Right forelimb (tissue), 1 donor: Measurements from ENCODE around the gene TIMM8B.
"Not testable (repeated sequence)": the region's sequence is repeated elsewhere in the genome, so short reads cannot be mapped to it uniquely, and the experiment has no call there.

Experiments used
- DNase-seq: peaks from one replicate; pipeline ENCODE4 v3.0.0-alpha.2; 2018

The TIMM8B gene, protein sequence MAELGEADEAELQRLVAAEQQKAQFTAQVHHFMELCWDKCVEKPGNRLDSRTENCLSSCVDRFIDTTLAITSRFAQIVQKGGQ

DNA sequence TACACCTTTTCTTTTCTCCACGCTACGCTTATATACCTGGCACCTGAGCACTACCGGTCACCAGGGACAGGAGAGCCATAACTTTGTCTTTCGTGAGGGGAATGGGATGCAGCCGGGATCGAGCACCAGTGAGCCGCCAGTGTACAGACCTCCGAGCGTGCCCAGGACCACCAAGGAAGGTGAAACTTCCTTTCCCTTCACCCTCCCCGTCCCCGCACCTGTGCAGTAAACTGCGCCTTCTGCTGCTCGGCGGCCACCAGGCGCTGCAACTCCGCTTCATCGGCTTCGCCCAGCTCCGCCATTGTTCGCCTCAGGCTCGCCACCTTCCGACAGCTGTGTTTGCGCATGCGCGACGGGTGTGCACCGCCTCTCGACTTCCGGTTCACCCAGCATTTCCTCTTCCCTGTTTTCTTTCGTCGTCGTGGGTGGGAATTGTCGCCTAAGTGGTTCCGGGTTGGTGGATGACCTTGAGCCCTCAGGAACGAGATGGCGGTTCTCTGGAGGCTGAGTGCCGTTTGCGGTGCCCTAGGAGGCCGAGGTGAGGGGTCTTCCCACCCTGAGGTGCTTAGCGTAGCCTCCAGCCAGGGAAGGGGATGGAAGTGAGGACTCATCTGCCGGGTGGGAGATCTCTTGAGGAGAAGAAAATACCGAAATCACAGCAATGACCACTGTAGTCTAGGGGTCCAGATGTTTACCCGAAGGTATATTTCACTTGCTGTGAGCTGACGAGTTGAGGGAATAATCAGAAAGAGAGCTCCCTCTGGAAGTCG lies at the start of gene TIMM8B, which contains the start of gene SDHD:
Gene TIMM8B (minus strand): TSS at position 335 of the 770 bp plus-strand sequence. CDS start 33 bp downstream, at position 302.
Gene SDHD (plus strand): TSS at position 452 of the 770 bp plus-strand sequence. CDS start 35 bp downstream, at position 487.
- DNase-seq, result peak; percentile 97

DNA sequence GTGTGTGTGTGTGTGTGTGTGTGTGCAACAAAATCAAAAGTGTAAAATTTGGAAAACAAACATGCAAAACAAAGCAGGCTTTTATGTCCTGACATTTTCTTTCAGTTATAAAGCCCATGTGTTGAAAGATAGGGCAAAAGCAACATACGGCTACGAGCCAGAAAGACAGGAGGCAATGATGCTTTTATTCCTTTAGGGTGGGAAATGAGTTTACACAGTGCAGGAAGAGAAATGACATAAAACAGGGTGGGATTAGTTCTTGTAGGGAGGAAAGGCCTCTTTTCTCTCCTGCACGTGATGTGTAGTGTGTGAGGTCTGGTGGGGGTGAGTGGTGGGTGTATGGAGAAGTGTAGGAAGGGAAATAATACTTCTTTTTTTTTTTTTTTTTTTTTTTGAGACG lies 47.9 kb upstream of the TIMM8B start:
- no peak for DNase-seq

DNA sequence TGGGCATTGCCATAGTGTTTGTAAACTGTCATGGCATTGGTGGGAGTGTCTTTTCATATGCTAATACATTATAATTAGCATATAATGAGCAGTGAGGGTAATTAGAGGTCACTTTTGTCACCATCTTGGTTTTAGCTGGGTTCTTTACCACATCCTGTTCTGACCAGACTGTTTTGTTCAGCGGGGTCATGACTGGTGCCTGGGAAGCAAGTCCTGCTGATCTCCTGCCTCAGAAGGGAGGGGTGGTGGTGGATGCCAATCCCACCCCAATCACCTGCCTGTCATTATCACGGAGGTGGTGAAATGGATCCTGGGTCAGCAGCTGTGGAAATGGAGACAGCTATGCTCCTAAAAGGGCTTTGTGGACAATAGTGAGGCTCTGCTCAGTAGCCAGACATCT lies 46.2 kb upstream of the TIMM8B start:
- DNase-seq, result no peak

DNA sequence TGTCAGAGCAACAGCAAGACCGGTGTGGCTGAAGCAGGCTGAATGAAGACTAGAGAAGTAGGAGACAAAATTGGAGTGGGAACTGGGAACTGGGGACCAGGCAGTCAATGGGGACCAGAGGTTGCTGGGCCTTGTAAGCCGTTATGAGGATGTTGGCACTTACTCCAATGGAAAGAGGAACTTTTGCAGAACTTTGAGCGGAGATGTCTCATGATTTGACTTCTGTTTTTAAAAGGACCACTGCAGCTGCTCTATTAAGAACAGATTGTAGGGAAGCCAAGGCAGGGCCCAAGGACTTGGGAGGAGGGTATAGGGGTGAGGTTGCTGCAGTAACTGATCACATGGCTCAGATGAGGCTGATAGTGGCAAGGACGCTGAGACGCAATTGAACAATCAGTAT lies 43.1 kb upstream of the TIMM8B start:
- no peak for DNase-seq

DNA sequence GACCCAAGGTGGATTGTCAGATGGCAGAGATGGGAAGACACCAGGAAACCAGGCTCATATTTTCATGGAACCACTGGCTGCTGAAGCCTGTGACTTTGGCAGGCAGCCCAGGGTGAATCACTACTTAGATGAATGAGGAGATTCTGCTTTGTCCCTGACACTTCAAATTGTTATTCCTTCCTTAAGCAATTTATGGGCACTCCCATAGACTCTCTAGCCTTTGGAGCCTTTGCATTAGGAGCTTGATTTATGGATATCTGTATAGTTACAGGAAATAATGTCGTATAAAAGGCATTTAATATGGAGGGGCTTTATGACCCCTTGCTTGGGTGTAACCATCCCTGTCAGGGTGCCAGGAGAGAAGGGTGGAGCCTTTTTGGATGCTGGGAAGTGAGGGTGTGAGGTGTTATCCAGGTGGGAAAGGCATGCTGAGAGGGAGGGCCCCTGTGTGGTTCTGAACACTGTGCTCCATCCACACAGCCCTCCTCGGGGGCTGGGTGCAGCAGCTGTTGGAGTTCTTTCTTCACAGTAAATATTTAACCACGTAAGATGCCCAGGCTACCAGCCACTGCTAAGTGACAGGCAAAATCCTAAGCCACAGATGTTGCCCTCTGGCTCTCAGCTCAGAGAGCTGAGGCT lies 42.0 kb upstream of the TIMM8B start:
- no peak for DNase-seq

DNA sequence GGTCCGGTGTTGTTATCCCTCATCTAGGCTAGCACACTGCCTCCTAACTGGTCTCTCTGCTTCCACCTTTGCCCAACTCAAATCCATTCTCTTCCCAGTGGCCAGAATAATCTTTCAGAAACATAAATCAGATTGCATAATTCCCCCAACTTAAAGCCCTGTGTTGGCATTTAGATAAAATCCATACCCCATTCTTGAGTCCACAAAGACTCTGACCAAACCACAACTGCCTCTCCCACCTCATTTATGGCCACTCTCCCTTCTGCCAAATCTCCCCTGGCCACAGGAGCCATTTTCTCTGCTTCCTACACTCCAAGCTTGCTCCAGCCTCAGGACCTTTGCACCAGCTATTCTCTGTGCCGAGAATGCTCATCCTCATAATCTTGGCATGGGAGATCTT lies 40.5 kb upstream of the TIMM8B start:
- no peak for DNase-seq

DNA sequence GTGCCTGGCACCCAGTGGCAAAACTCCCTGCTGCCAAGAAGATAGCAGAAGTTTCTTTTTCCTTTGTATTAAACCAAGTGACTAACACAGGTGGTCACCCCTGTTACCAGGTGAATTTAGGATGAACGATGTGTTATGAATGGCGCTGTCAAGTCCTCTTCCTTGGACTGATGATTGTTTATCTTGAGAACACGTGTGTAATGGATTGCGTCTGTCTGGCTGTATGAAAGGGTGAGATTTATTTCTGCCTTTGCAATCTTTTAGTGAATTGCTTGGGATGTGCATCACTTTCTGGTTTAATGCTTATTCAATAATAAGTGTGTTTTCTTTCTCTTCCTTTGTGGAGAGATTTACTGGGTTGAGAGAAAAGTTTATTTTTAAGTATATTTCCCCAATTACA lies 36.6 kb upstream of the TIMM8B start:
- DNase-seq, result no peak

DNA sequence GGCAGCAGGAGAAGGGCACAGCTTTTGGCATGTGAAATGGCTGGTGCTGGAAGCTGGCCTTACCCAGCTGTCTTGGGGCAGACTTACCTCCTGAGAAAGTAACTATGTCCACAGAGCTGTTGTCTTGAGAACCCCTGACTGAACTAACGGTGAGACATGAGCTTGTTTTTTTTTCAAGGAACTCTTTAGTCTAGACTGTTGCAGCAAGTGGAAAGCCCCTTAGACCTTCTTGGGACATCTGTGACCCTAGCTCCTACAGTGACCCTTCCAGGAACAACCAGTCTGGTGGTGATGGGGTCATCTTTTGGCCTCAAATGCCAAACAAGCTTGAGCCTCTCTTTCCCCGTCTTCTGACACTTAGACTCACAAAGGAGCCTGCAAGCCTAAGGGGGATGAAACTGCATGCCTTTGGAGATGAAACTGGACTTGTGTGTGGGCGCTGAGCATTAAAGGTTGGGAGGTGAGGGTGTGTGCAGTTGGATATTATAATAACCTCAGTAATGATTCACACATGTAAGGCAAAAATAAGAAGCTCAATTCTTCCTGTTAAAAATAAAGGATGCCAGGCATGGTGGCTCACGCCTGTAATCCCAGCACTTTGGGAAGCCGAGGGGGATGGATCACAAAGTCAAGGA lies 35.5 kb upstream of the TIMM8B start:
- no peak for DNase-seq

DNA sequence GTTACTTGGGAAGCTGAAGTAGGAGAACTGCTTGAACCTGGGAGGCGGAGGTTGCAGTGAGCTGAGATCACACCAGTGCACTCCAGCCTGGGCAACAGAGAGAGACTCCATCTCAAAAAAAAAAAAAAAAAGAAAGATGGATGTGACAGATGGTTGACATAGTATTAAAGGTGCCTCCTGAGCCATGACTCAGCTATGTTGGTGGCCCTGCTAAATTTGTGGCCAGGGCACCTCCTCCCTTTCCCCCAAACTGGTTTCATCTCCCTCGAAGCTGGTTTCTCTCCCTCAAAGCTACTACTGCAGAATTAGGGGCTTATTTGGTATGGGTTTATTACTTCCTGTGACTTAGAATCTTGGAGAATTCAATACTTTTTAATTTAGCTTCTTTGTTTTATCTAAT lies 31.6 kb upstream of the TIMM8B start:
- no peak for DNase-seq

DNA sequence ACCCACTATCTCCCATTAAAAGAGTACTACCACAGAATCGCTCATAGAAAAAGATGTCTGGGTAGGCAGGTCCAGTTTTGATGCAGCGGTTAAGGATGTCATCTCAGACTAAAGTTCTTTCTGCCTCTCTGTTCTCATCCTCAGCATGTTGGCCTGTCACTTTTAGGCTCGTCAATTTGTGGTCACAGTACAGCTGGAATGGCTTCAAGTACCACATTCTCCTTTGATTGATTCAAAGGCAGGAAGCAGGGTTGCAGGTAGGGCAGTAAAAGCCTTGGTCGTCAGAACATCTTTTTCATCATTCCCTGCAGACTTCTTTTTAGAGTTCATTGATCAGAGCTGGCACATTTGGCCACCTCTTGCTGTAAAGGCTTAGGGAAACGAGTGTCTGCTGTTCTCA lies 28.8 kb upstream of the TIMM8B start:
- no peak for DNase-seq

DNA sequence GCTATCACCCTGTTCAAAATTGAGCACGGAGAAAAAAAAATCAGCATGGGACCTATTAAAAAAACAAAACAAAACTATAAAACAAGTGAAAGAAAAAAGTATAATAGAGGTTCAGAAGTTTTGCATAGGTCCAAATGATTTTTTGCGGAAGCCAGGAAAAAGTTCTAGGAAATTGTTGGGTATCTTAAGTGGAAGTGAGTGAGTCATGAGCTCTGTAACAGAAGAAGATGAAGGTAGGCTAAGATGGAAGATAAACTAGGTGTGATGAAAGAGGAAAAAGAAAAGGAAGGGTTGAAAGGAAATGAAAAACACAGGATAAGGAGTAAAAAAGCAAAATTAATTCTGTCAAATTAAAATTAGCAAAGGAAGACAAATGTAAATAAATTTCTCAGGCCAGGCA lies 27.9 kb upstream of the TIMM8B start:
- no peak for DNase-seq

DNA sequence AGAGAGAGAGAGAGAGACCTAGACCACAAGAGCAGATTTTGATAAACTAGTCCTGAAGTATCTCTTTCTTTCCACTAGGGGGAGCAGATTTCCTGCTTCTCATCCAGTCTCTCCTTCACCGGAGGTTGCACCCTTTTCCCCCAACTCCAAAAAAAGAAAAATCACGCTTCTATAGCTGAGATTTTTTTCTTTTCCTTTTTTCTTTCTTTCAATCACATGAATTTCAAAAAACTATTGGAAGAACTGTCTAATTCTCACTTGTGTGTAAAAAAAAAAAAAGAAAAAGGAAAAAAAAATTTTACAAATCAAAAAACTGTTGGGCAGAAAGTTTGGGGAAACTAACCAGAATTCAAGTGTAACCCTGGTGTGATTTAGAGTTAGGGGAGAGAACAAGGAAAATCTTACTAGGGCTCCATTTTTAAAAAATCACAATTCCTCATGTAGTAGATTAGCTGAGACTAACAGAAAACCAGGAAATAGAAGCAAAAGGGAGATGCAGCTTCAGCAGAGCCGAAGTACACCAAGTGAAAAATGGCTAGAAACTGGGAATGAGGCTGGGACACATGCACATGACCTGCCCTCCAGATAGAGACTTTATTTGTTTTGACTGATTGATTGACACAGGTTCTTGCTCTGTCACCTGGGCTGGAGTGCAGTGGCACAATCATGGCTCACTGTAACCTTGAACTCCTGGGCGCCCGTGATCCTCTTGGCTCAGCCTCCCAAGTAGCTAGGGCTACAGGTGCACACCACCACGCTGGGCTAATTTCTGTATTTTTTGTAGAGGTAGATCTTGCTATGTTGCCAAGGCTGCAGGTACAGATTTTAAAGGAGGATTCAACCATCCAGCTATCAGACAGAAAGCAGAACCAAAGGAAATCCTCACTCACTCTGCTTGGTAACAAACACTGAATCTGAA lies 27.2 kb upstream of the TIMM8B start:
- no peak for DNase-seq

DNA sequence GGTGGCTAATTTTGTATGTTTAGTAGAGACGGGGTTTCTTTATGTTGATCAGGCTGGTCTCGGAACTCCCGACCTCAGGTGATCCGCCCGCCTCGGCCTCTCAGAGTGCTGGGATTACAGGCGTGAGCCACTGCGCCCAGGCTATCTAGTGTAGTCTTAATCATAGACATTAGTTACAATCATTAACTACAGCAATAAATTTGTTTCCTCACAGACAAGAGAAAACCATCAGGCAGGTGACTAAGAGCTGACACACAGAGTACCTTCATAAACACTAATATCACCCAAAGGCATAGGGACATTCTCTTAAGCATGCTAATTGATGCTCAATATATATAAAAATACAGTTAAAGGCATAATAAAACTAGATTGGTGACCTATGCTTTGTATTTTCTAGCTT lies 19.5 kb upstream of the TIMM8B start:
- DNase-seq, result no peak

DNA sequence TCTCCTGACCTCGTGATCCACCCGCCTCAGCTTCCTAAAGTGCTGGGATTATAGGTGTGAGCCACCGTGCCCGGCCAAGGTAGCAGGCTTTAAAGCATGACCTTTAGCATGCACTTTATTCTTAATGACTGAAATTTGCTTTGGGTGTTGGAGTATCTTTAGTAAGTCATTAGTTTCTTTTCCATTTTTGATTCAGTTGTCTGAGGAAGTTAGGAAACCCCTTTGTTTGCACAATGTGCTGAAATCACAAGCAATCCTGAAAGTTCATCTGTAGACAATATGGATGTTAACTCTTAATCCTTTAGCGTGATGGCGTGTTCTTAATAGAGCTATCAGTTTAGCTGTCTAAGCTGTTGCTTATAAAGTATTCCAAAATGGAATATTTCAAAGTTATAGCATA lies 16.9 kb upstream of the TIMM8B start:
- no peak for DNase-seq

DNA sequence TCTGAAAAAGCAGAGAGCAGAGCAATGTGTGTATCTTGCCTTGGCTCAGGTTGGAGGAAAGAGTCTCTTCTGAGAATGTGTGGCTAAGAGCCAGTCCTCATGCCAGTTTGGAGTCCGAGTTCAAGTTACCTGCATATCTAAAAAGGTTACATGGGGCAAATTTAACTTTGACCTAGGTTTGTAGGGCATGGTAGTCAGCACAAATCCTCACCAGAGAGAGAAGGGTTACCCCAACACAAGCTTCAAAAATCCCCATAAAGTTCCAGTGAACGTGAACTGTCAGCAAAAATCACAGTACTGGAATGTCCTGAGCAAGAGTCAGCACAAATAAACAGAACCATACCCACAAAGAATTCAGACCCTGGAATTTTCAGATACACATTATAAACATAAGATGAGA lies 13.9 kb upstream of the TIMM8B start:
- DNase-seq, result no peak

DNA sequence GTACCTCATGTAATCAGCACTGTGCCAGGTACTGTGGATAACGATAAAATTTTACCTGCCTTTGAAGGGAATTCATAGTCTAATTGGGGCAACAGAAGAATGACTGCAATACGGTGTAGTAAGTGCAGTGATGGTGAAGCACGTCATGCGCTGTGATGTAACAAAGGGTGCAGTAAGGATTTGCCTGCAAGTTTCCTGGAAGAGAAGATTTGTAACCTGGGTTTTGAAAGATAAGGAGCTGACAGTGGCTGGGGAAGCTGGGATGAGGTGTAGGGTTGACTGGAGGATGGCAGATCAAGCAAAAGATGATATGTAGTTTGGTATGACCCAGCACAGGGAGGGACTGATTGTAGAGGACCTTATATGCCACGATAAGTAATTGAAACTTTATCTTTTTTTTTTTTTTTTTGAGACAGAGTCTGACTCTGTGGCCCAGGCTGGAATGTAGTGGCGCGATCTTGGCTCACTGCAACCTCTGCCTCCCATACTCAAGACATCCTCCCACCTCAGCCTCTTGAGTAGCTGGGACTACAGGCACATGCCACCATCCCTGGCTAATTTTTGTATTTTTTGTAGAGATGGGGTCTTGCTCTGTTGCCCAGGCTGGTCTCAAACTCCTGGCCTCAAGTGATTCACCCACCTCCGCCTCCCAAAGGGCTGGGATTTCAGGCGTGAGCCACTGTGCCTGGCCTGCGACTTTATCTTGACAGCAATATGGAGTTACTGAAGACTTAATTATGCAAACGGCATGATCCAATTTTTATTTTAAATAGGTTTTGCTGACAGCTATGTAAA lies 11.4 kb upstream of the TIMM8B start:
- DNase-seq, result no peak

DNA sequence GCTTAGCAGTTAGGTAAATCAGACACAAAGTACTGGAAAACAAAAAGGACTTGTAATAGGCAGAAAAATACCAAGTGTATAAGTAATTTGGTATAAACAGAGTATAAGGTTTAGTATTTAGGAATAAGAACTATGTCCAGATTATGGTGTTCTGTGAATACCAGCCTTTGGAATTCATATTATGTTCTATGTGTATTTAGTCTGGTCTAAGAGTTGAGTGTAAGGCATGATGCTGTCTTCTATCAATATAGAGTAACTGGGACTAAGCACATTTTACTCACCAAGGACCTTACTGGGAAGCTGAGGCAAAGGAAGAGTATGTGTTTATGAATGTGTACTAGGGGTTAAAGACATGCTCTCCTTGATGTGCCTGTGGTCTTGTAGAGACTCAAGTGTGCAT lies 9.6 kb upstream of the TIMM8B start:
- DNase-seq, result no peak

DNA sequence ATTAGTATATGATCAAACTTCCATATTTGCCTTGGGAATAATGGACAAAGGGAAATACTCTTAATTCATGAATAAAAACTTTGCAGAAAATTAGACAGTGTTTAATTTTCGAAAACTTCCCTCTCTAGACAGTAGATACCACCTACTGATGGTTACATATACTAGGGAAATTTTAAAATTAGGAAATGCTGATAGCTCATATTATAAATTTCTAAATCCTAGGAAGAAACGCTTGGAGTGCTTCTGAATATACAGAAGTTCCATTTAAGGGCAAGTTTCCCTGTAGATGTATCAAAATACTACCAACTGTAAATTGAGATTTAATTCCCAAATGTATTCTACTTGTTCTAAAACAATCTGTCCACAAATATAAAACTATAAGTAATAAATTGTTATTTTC lies 8.7 kb upstream of the TIMM8B start:
- not testable (repeated sequence) for DNase-seq

DNA sequence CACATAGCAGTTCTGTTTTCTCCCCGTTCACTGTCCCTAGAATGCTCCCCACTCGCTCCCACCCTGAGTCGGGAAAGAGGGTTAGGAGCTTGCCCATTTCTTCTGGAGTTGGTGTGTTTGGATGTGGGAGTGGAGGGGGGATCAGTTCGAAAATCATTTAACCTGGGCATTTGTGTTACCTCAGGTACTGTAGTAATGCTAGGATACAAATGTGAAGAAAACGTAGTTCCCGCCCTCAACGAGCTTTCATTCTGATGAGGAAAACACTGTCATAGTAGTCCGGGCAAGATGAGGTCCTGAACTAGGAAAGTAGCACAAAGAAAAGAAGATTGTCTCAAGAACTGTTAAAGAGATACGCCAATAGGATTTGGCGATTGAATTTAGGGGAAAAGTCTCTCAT lies 656 bp upstream of the TIMM8B start:
- DNase-seq, result no peak

DNA sequence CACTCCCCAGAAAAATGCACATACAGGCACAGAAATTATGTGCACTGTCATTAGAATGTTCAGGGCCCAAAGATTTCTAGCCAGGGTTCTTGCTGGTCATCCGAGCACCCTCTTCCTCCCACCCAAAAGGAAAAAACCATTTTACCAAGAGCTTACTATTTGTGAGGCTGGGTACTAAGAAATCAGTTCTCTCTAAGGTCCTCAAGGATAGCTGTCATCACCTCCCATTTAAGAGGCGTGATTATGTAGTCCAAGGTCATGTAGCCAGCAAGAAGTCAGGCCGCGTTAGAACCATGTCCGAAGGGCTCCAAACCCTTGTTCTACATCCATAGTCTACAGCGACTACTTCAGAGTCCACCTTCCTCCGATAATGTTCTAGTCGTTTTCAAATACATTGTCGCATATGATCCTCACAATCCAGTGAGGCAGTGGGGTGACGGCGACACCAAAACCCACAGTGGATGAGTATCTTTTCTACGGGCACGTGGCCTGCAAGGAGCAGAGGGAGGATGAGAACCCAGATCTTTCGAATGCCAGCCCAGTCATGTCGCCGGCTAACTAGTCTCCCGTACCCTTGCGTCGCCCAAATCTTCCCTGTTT lies 634 bp downstream of the TIMM8B start:
- DNase-seq, result no peak

DNA sequence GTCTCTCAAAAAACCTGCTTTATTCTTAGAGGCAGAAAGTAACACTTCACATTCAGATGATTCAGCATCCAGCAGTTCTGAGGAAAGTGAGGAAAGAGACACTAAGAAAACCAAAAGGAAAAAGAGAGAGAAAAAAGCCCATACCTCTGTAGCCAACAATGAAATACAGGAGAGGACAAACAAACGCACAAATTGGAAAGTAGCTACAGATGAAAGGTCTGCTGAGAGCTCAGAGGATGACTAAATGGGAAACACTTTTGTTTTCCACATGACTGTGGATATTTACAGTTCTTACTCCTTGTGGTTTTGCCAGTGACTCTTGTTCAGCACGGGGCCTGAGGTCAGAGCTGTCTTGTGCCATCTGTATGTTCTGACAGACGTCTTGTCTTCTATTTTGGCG lies 3.8 kb downstream of the TIMM8B start:
- no peak for DNase-seq
